HG03103 (cell line): ENCODE results near the gene TRIP4.
"Not testable (repeated sequence)": the region's sequence is repeated elsewhere in the genome, so short reads cannot be mapped to it uniquely, and the experiment has no call there.

Experiments used
- ATAC-seq: cut with Tn5 transposase; IDR thresholded peaks from one replicate; pipeline ENCODE4 v1.9.1; 2021; ENCODE audit warnings: low read depth; ENCODE audit not compliant: unreplicated experiment

Gene TRIP4

DNA sequence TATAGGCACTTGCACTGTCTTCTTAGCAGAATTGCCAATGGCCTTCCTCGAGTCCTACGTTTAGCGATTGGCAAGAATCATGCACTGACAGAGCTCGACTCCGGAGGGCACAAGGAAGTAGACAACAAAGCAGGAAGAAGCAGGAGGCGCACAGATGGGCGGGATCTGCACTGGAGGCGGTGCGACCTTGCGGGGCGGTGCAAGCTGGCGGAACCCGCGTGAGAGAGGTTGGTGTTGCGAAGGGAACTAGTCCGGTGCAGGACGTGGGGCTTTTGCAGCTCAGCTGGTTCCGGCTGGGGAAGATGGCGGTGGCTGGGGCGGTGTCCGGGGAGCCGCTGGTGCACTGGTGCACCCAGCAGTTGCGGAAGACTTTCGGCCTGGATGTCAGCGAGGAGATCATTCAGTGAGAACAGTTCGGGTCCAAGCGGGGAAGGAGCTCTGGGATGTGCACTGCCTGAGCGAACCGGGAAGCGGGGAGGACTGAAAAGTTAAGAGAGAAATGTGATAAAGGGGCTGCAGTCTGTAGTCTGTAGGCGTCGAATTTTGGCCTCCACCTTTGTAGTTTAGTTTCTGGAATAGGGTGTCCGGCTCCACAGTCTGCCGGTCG lies at the start of gene TRIP4:
TRIP4 (plus strand) TSS at position 275 of the 607 bp plus-strand sequence; CDS start at position 303, 28 bp downstream.
- peak; percentile 98 for ATAC-seq

DNA sequence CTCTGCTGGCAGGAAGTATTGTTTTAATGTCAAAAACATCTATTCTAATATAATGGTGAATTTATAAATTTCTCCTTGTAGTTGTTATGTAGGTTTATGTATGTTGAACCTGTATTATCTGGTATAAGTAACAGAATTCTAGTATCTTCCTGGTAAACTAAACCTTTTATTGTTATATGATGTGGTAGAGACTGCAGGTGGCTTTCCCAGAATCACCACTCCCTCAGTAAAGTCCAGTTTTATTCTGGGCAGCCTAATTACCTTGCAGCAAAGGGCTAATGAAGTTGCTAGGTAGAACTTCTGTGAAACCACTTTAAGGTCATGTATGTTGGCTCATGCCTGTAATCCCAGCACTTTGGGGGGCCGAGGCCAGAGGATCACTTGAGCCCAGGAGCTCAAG lies 47.3 kb upstream of the TRIP4 start:
- no peak for ATAC-seq

DNA sequence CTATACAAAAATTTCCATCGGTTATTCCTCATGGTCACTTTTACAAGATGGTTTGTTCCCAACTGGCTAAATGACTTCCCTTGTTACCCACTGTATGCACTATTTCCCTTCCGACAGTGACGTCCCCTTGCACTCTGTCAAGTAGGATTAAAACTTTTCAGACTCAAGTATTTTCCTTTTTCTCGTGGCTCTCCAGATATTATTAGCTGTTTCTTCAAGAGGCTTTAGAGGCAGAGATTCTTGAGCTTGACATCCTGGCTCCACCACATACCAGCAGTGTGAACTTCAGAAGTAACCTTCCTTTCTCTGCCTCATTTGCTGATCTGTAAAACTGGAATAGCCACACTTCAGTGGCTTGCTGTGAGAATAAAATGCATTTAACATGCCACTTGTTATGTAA lies 45.7 kb upstream of the TRIP4 start:
- no peak for ATAC-seq

DNA sequence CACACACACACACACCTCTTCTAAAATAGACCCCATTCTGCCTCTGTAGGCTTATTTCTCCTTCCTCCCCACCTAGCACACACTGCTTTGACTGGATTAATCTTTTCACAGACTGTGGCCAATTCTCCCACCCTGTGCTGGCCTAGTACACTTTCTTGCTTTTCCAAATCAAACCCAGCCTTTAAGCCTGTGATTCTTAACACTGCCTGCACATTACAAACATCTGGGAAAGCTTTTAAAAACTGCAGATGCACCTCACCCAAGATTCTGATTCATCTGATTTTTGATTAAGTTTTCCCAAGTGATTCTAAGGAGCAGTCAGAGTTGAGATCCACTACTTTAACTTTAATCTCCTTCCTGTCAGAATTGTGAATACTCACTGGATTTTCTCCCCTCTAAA lies 44.4 kb upstream of the TRIP4 start:
- no peak for ATAC-seq

GRCh38 chr15:64343841-64344240 lies 43.8 kb upstream of the TRIP4 start:
- no peak for ATAC-seq

- no peak for ATAC-seq
Measured at GRCh38 chr15:64344651-64345294, 42.9 kb upstream of the TRIP4 start.

- ATAC-seq: not testable (repeated sequence)
Measured at GRCh38 chr15:64346242-64346641, 41.4 kb upstream of the TRIP4 start.

DNA sequence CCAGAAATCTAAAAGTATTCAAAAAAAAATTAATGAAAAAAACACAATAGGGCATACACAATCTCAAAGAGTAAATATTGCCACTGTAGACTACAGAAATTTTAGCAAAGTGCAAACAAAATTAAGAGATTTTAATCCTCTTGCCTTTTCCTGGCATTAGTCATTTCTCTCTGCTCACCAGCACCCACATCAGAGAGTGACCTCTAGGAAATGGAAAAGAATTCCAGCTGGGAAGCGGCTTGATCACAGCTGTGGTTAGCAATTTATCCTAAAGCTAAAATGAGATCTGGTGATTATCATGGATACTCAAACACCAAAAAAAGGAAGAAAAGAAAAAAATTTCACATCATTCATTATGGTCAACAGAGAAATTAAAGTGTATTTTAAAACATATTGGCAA lies 39.2 kb upstream of the TRIP4 start:
- ATAC-seq: no peak

GRCh38 chr15:64349375-64349774 lies 38.3 kb upstream of the TRIP4 start:
- ATAC-seq: no peak

- ATAC-seq: no peak
Measured at GRCh38 chr15:64351265-64351664, 36.4 kb upstream of the TRIP4 start.

GRCh38 chr15:64354688-64355344 lies 32.8 kb upstream of the TRIP4 start:
- no peak for ATAC-seq

GRCh38 chr15:64355348-64355943 lies 32.2 kb upstream of the TRIP4 start:
- ATAC-seq: peak; percentile 8

DNA sequence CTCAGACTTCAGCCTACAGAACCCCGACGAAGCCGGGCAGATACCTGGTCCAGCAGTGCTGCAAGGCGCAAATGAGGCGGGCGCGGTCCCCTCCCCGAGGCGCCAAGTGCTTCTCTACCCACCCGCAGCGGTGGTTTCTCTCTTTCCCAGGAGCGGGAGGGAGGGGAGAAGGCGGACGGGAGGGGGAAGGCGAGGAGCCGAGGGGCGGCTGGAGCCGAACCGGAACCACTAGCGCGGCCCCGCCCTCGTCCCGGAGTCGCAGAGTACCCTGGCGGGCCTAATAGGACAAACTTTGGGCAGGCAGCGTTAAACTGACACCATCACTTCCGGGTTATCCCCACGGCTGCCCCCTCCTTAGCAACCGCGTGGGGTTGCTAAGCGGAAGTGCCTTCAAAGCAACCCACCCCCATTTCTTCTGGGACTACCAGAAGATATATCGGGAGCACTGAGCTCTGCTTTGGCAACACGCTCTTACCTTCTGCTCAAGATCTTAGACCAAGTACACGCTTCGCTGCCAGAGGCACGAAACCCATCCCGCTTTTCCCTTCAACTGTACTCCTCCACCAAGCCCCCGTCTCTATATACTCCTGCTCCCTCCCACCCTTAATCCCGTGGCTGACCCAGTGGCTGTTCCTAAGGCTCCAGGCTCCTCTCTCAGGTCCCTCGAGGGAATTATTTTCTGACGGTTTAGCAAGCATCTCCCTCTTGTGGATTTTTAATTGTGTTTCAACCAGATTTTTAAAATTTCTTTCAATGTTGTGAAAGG lies 31.5 kb upstream of the TRIP4 start, which contains the start of gene CSNK1G1:
CSNK1G1 (minus strand) TSS at position 230 of the 766 bp plus-strand sequence. CDS start 55,674 bp downstream, outside the sequence.
- ATAC-seq: peak; percentile 95

DNA sequence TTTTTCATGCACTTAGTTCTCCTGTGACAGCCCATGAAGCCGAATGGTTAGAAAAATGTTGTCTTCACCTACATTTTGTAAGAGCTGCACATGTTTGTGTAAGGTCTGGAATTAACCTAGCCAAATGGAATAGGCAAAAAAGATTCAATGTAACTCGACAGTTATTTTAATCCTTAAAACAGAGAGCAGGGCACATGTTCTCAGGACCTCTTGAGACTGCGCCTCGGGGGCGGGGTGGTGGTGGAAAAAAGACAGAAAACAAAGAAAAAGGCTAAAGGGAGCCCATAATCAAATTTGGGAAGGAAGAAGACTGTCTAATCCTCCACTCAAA lies 31.0 kb upstream of the TRIP4 start:
- no peak for ATAC-seq

GRCh38 chr15:64361259-64361658 lies 26.4 kb upstream of the TRIP4 start:
- no peak for ATAC-seq

- no peak for ATAC-seq
Measured at GRCh38 chr15:64369078-64369607, 18.5 kb upstream of the TRIP4 start.

- not testable (repeated sequence) for ATAC-seq
Measured at GRCh38 chr15:64371383-64371782, 16.3 kb upstream of the TRIP4 start.

DNA sequence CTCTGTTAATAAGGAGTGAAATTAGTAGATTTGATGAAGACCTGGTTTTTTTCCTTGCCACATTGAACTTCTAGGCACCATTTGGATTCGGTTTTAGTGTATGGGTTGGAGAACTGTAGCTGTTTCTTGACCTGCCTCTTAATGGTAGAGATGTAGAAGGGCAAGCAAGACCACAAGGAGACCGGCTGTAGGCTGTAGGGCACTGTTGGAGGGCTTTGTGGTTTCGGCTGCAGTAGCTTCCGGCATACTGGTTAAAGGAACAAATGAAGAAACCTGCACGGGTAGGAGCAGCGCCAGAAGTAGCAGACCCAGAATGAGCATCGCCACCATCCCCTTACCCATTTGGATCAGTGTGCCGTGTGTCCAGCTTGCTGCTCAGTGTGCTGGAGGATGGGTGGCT lies 14.3 kb upstream of the TRIP4 start:
- no peak for ATAC-seq

DNA sequence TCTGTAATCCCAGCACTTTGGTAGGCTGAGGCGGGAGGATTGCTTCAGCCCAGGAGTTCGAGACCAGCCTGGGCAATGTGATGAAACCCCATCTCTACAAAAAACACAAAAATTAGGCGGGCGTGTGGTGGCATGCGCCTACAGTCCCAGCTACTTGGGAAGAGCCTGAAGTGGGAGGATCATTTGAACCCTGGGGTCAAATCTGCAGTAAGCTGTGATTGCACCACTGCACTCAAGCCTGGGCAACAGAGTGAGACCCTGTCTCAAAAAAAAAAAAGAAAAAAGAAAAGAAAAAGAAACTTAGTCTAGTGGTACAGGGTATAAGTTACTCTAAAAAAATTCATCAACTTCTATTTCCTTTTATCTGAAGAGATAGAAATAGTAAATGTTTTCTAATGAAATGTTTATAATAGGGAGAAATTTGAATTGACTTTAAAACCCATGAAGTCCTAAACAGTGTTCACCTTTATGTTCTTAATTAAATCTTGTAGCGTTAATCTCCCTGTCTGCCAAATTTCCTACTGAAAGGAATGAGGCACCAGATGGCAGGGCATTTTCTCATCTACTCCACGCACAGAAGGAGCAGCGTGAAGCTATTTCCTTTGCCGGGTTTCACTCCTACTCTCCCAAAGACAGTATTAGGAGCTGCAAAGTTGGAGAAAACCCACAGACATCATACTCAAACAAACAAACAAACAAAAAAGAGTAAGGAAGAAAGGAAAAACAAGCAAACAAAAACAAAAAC lies 8.2 kb upstream of the TRIP4 start:
- ATAC-seq: no peak
